Stimulated activated CD8-positive, alpha-beta memory T cell treated with anti-CD3 and anti-CD28 coated beads, Interleukin-15, amount 100 ng/mL, for 24 hours (primary cell): ENCODE data around the gene MBD4.
"Not testable (repeated sequence)": the region's sequence is repeated elsewhere in the genome, so short reads cannot be mapped to it uniquely, and the experiment has no call there.

Experiments used
- DNase-seq: peaks from one replicate; pipeline ENCODE4 v3.0.0-alpha.2; 2020; ENCODE audit warnings: low read depth

Gene MBD4

GRCh38 chr3:129409541-129409940 lies 30.2 kb downstream of the MBD4 start:
- no peak for DNase-seq

- DNase-seq = no peak
Observed at GRCh38 chr3:129404610-129405009, 35.1 kb downstream of the MBD4 start.

GRCh38 chr3:129404130-129404529 lies 35.6 kb downstream of the MBD4 start:
- DNase-seq = no peak

GRCh38 chr3:129403450-129403849 lies 36.3 kb downstream of the MBD4 start:
- DNase-seq = no peak

GRCh38 chr3:129402616-129403015 lies 37.1 kb downstream of the MBD4 start:
- DNase-seq = no peak

GRCh38 chr3:129402210-129402609 lies 37.5 kb downstream of the MBD4 start:
- no peak for DNase-seq

- DNase-seq = no peak
Observed at GRCh38 chr3:129399895-129400357, 39.8 kb downstream of the MBD4 start.

GRCh38 chr3:129399145-129399894 lies 40.4 kb downstream of the MBD4 start:
- peak; percentile 7 for DNase-seq

- DNase-seq = no peak
Observed at GRCh38 chr3:129398803-129399144, 41.0 kb downstream of the MBD4 start.

GRCh38 chr3:129393760-129394564 lies 45.8 kb downstream of the MBD4 start:
- not testable (repeated sequence) for DNase-seq

- DNase-seq = no peak
Observed at GRCh38 chr3:129393271-129393670, 46.5 kb downstream of the MBD4 start.

GRCh38 chr3:129392106-129392887 lies 47.5 kb downstream of the MBD4 start:
- not testable (repeated sequence) for DNase-seq

- not testable (repeated sequence) for DNase-seq
Observed at GRCh38 chr3:129391583-129391982, 48.2 kb downstream of the MBD4 start.

GRCh38 chr3:129389572-129389937 lies 50.2 kb downstream of the MBD4 start:
- DNase-seq = no peak

- not testable (repeated sequence) for DNase-seq
Observed at GRCh38 chr3:129388791-129389571, 50.8 kb downstream of the MBD4 start.

- DNase-seq = no peak
Observed at GRCh38 chr3:129387487-129387886, 52.3 kb downstream of the MBD4 start.

GRCh38 chr3:129386984-129387383 lies 52.8 kb downstream of the MBD4 start:
- no peak for DNase-seq

- not testable (repeated sequence) for DNase-seq
Observed at GRCh38 chr3:129385507-129385906, 54.2 kb downstream of the MBD4 start.

GRCh38 chr3:129384594-129385323 lies 55.0 kb downstream of the MBD4 start:
- no peak for DNase-seq

- not testable (repeated sequence) for DNase-seq
Observed at GRCh38 chr3:129384103-129384502, 55.6 kb downstream of the MBD4 start.

- DNase-seq = no peak
Observed at GRCh38 chr3:129383292-129383860, 56.4 kb downstream of the MBD4 start.
